Lower leg skin (tissue), 3 donors: Measurements from ENCODE around the gene PDE6B.

Source experiments
- CTCF ChIP-seq, 3 donors: fragments of 450-650 bp; IDR thresholded peaks; one replicate each; pipeline ENCODE4 v1.5.1; 2016; ENCODE audit warnings: antibody characterized with exemption in 3 of 3, mild to moderate bottlenecking in 3 of 3, moderate library complexity in 2 of 3
- POLR2A ChIP-seq, 2 donors: fragments of 450-650 bp; IDR thresholded peaks; one replicate each; pipeline ENCODE4 v1.6.1; 2016 to 2017; ENCODE audit warnings: antibody characterized with exemption in 2 of 2, mild to moderate bottlenecking in 1 of 2, moderate library complexity in 1 of 2

- TF ChIP-seq CTCF (IDR thresholded peaks at IDR 0.05), result no peak
- TF ChIP-seq POLR2A (IDR thresholded peaks at IDR 0.05), result no peak
These were observed 55.2 kb downstream of the PDE6B start for GRCh38 chr4:680551-680927.
